Measurements from ENCODE around the gene LBHD1.
A peak's percentile ranks its signal among the peaks of the same experiment; 100 is the strongest.
"Not testable (repeated sequence)": the region's sequence is repeated elsewhere in the genome, so short reads cannot be mapped to it uniquely, and the experiment has no call there.

The LBHD1 gene

DNA sequence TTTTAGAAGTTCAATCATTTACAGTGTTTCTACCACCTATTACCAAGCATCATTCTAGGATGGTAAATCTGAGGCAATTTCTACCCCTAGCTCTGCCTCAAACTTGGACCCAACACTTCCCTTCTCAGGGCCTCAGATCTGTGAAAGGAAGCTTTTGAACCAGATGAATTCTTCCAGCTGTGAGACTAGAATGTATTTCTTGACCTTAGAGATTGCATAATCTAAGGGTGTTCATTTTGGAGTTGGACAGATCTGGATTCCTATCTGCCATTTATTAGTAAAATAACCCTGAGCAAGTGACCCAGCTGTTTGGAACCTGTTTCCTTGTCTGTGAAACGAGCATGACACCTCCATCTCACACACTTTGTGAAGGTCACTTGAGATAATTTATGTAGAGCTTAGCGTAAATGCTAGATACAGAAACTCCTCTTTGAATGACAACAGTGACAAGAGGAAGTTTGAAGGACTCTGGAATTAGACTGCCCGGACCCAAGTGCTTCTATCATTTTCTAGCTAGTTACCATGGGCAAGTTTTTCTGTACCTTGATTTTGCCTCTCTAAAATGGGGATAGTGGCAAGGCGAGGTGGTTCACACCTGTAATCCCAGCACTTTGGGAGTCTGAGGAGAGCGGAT is 15.2 kb downstream of the LBHD1 start:
- no peak for DNase-seq

DNA sequence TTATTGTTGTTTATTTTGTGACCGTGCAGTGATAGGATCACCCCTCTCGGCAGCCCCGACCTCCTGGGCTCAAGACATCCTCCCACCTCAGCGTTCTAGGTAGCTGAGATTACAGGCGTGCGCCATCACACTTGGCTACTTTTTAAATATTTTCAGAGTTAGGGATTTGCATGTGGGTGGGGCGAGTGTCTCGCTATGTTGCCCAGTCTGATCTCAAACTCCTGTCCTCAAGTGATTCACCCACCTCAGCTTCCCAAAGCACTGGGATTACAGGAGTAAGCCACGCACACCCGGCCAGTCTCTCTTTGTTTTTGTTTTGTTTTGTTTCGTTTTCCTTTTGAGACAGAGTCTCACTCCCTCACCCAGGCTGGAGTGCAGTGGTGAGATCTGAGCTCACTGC is 17.8 kb downstream of the LBHD1 start:
- no peak for DNase-seq

DNA sequence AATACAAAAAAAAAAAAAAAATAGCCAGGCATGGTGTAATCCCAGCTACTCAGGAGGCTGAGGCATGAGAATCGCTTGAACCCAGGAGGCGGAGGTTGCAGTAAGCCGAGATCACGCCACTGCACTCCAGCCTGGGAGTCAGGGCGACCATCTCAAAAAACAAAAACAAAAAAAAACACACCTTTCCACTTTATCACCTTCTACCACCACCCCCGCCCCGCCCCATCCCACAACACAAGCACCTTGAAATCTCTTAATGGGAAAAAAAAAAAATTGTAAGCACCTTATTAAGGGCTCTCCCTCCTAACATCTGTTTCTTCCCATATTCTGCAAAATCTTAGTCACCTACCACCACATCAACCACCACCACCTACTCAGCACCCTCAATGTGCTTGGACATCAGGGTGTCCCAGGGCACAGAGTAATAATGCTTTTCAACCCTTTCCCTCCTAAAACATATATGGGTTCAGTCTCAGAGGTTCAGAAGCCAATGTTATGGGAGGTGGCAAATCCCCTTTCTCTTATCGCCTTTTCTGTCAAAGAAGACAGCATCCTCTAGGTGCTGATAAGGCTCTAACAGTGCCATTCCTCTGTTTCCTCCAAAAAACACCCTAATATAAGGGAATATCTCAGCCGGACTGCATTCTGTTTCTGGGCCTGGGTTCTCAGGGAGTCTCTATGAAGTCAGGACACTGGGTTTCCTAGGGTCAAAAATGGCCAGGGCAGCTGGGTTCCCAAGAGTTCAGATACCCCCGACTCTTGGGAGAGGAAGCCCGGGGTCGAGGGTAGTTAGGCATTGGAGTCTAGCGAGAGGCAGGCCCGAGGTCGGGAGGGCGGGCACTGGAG is 19.7 kb downstream of the LBHD1 start:
- DNase-seq, result no peak

DNA sequence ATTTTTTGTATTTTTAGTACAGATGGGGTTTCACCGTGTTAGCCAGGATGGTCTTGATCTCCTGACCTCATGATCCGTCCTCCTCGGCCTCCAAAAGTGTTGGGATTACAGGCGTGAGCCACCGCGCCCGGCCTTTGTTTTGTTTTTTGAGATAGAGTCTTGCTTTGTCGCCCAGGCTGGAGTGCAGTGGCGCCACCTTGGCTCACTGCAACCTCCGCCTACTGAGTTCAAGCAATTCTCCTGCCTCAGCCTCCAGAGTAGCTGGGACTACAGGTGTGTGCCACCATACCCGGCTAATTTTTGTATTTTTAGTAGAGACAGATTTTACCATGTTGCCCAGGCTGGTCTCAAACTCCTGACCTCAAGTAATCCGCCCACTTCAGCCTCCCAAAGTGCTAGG is 21.8 kb downstream of the LBHD1 start:
- DNase-seq, result not testable (repeated sequence)

DNA sequence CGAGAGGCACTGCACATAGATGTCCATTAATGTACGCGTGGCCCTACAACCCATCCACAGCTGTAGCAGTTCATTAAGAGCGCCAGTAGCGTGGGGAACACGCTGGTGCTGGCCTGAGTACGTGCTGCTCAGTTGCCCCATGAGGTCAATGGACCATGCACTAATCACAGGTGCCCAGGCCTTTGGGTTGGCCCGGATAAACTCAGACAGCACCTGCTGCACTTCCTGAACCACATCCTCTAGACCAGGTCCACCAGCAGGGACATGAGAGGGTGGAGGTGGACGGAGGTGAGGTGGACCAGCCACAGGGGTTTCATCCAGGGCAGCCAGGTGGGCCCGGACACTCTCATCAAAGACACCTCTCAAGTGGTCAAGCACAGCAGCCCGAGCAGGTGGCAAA is 22.6 kb downstream of the LBHD1 start:
- no peak for DNase-seq

DNA sequence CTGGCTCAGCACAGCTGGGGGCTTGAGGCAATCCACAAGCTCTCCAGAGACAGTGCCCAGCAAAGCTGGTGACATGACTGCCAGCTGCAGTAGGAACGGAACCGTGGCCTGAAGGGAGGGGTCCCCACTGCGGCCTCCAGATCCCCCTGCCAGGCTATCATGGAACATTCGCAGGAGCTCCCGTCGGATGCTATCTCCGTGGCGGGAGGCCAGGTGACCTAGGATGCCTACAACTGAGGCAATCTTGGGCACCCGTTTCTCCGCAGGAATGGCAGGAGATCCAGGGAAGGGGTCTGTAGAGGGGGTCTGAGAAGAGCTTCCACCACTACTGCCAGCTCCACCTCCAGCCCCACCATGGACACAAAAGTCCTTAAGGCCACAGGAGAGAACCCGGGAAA is 23.1 kb downstream of the LBHD1 start:
- DNase-seq, result no peak

DNA sequence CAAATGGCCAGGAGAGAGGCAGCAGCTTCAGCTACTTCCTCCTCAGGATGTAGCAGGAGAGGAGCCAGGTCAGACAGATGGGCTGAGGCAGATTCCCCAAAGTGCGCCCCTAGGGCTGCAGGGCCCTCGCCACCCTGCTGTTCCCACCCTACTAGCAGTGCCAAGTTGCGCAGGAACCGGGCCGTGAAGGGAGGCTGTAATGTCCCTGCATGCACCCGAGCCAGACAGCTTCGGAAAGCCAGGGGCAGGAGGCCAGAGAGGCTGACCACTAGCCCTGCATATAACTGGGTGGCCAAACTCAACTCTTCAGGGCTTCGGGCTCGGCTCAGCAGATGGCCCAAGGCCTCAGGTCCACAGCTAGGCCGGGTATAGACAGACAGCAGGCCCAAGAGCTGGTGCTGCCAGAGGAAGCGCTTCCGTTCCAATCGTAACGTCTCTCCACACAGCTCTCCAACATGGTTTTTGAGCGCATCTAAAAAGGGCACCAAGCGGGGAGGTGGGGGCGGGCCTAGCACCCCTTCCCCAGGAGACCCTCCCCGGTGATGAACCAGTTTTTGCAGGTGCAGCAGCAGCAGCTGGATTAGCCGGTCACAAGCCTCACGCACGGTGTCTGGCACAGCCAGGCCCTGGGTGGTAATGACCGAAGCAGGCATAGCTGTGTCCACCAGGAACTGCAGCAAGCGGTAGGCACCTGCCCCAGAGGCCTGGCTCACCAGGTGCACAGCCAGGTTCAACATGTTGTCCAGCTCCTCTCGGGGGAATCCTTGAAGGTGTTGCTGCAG is 23.7 kb downstream of the LBHD1 start:
- no peak for DNase-seq

DNA sequence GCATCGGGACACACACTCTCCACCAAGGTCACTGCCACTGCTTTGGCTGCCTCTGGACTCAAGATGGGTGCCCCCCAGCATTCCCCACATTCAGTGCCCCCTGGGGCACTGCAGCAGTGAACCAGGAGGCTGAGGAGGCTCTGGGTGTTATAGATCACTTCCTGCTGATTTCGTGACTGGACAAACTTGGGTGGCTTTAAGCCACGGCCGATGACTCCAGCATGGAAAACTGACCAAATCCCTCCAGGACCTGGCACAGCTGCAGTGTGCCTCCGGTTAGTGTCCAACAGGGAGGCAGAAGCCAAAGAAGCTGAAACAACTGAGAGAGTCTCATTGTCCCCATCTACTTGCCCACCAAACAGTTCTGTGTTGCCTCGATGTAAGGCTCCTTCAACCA is 24.5 kb downstream of the LBHD1 start:
- DNase-seq, result no peak

DNA sequence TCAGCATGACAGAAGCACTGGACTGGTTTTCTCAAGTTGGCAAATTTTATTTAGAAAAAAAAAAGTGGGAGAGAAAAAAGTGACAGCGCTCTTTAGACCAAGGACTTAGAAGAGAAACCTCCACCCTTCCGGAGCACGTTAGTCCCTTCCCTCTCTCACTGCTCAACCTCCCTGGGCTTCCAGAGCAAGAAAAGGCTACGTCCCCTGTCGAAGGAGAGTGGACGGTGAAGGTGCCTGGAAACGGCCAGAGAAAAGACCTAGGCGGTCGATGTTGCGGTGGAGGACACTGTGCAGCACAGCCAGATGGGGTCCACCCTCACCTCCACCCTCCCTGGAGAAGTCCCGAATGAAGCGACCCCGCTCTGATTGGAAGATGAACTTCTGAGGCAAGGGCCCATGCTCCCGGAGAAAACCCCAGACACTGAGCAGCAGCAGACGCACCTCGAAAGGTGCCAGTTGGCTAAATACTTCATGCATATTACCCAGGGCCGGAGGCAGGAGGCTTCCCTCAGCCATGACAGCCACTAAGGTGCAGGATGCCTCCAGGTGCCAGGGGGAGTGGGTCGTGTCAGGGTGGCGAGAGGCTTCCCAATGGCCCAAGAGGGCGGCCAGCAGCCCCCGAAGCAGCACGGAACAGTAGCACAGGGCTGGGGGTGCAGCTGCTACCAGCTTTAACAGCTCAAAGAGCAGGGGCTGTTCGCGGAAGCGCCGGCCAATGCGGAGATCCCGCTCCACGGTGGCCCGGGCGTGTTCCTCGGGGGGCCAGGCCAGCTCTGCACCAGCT is 25.1 kb downstream of the LBHD1 start:
- no peak for DNase-seq

DNA sequence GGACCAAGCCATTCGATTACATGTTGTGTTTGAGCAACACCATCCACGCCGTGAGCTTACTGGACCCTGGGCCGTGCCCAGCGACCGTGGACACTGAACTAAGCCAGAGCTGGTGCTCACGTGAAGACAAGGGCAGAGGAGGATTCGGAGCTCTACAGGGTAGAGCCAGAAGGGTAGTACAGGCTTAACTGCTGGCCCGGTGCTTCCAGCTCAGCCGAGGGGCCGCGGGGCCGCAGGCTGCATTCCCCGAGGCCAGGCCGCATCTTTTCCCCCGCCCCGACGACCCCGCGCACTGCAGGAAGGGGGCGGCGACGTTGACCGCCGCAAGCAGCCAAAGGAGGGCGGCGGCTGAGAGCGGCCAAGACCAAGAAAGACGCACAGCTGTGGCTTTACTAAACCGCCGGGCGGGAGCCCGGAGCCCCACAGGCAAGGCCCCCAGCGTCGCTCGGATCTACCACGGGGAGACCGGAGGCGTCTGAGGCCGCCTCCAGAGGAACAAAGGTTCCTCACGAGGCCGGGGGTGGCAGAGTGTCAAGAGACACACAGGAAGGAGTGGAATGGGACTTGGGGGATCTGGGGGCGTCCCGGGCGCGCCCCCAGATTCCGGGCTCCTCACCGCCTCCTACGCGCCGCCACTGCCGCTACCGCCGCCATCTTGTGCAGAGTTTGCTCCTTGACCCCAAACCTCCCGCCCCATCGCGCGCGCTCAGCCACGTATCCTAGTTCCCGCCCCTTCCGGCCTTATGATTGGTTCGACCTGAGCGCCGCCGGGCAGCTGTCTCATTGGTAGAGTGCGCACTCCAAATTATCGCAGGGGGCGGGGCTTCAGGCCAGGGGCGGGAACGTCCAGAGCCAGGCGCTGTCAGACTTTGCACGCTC is 25.9 kb downstream of the LBHD1 start, which contains the start of gene GANAB:
Gene GANAB (minus strand): TSS at position 668 of the 879 bp plus-strand sequence. CDS start 14 bp downstream, at position 654.
- DNase-seq, result peak; percentile 100

DNA sequence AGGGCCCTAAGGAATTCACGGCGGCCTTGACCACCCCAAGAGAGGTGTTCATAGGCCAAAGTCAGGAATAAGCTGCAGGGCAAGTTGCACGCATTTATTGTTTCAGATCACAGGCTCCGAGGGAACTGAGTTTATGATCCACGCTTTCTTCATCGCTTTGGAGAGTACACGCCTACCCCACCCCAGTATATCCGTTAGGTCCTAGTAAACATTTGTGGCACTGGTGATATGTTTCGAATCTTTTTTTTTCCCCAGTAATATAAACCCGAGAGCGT is 26.5 kb downstream of the LBHD1 start:
- no peak for DNase-seq

DNA sequence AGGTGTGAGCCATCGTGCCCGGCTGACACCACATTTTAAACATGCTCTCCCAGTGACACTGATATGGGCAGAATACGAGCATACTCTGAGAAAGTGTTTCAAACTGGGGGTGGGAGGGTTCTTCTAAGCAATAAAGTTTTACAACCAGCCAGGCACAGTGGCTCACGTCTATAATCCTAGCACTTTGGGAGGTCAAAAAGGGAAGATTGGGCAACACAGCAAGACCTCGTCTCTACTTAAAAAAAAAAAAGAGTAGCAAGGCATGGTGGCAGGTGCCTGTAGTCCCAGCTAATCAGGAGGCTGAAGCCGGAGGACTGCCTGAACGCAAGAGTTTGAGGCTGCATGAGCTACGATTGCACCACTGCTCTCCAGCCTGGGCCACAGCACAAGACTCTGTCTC is 27.8 kb downstream of the LBHD1 start:
- DNase-seq, result no peak

DNA sequence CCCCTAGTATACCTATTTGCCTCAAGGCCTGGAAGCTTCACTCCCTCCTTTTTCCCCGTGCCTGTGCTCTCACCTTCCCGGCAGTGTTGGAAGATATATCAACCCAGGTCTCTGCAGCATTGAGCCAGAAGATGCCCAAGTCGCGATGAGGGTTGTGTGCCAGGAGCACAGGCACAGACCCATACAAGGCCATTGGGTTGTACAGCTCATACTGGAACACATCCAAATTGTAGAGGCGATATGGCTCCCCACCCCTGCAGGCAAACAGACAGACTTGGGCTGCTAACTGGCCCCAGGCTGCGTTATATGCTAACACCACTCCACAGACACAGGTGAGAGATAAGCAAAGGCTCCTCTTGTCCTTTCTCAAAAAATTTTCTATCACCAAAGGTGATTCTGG is 39.6 kb downstream of the LBHD1 start:
- no peak for DNase-seq

DNA sequence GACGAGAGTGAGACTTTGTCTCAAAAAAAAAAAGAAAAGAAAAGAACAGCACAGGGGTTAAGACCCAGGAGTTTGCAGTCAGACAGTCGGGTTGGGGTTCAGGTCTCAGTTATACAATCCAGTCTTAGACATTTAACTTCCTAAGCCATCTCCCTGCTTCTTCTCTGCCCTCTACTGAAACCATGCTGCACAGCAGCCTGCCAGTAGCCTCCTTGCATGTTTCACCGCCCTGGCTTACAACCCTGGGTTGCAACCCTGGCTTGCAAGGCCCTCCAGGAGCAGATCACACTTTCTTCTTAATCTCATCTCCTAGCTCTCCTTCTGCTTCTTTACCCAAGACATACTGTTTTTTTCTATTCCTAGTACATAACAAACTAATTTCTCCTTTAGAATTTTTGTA is 44.4 kb downstream of the LBHD1 start:
- DNase-seq, result no peak

DNA sequence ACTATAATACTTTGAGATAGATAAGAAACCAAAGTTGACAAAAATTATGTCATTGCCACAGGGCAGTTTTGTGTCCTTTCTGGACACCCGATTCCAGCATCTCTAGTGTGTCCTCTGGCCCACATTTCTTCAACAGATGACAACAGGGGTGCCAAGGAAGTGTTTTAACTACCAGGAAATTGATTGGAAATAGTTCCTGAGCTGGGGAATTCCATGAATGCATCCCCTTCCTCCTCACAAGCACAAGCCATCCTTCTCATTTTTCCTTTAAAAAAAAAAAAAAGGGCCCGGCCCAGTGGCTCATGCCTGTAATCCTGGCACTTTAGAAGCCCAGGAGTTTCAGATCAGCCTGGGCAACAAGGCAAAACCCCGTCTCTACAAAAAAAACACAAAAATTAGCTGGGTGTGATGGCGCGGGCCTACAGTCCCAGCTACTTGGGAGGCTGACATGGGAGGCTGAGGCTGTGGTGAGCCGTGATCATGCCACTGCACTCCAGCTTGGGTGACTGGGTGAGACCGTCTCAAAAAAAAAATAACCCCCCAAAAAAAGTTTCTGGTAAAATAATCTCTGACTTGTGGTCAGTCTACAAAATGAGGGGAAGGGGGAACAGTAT is 49.5 kb downstream of the LBHD1 start:
- no peak for DNase-seq

DNA sequence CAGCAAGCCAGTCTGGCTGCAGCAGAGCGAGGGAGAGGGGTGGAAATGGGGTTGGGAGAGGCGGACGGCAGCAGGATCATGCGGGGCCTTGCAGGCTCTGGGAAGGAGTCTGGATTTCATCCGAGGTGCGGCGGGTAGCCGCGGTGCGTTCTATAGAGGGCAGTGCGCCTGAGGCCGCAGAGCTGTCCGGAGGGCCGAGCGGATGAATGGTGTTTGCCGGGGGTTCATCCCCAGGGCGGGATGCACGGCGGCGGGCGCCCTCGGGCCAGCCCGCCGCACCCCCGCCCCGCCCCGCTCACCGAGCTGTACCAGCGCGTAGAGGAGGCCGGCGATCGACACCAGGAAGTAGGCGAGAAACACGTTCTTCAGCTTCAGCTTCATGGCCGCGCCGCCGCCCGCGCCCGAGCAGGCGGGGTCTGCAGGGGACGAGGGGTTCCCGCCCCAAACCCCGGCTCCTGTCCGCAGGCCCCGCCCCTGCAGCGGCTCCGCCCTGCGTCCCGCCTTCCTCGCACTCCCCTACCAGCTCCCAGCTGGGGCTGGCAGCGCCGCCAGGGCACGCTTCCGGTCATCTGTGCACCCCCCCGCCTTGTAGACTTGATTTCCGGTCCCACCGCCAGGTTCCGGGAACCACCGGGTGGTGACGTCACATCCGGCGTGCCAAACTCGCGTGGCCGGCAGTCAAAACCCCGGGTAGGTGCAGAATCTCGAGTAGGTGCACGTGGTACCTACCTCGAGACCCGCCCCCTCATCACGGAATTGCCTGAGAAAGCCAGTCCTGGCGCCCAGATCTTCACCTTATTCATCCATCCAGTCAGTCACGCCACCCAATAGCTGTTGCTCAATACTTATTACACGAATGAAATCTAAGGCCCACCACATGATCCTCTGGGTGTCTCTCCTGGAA is 50.2 kb downstream of the LBHD1 start, which contains the start of gene B3GAT3:
Gene B3GAT3 (minus strand): TSS at position 420 of the 904 bp plus-strand sequence. CDS start 39 bp downstream, at position 381.
- DNase-seq, result peak; percentile 96

DNA sequence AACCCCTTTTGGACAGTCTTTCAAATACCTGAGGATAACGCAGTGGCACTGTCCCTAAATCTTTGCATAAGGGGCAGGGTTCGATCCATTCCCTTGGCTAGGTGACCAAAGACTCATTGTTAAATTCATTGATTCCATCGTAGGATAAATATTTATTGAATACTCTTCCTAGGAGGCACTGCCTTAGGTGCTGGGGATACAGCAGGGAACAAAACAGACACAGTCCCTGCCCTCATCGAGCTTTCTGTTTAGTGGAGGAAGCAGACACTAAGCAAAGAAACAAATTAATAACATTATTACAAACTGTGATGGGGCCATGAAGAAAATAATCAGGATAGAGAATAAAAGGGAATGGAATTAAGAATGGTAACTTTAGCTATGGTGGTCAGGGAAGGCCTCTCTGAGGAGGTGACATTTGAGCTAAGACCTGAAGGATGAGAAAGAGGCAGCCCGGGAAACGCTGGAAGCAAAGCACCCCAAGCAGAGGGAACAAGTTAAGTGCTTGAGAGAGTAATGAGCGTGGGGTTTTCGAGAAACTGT is 51.0 kb downstream of the LBHD1 start:
- no peak for DNase-seq

DNA sequence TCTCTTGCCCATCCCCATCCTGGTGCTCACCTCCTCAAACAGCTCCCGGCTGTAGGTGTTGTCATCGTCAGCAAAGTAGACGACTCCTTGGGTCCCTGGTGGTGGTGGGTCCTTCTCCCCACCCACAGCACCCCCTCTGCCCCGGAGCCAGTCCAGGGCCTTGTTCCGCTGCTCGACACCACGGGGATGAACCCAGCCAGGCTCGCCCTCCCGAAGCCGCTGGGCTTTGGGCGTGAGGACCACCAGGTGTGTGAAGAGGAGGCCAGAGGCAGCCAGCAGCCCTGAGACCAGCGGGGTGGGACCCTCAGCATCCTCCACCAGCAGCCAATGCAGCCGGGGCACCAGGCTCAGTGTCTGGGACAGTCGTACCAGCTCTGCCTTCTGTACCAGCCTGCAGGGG is 55.1 kb downstream of the LBHD1 start:
- DNase-seq, result not testable (repeated sequence)

DNA sequence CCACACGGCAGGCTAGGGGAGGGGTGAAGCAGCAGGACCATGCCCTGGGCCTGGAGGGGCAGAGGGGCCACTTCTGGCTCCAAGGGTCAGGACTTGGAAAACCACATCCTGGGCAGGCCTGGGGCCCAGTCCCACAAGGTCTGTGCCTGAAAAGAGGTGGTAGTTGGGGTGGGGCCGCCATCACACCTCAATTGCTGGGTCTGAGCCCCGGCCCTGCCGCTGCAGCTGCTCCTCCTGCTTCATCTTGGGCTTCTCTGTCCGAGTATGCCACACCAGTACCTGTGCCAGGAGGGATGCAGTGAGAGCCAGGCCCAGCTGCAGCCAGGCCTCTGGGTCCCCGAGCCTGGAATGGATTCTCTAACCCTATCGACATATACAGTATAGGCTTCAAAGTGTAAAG is 56.5 kb downstream of the LBHD1 start:
- DNase-seq, result no peak

DNA sequence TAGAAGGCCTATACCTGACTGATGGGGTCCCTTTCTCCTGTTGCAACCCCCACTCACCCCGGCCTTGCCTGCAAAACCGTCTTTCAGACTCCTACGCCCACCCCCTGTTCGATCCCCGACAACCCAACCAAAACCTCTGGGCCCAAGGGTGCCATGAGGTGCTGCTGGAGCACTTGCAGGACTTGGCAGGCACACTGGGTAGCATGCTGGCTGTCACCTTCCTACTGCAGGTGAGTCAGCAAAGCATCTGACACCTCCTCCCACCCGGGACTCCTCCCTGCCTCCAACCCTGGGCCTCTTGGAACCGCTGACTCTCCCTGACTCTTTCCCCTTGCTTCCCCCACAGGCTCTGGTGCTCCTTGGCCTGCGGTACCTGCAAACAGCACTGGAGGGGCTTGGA is 57.8 kb downstream of the LBHD1 start:
- peak; percentile 73 for DNase-seq
